ENCODE data around the gene SLC1A3. TPM values are rescaled to one million over a fixed set of nuclear protein-coding genes. Genes with fewer than 3 reads are reported as not detected.

SLC1A3 gene
- total RNA-seq, 1 donor from 2014 or later = 1.6 TPM

- Mint-ChIP-seq H3K4me1 (ENCODE audit: low read depth, unreplicated experiment) (no peaks in the 10 kb centered on the region), H3K27me3 (ENCODE audit: unreplicated experiment) (no peaks in the 10 kb centered on the region), H3K27ac (ENCODE audit: unreplicated experiment) (no peak overlapping the region), H3K9me3 (ENCODE audit: unreplicated experiment) (no peaks in the 10 kb centered on the region), H3K4me3 (ENCODE audit: unreplicated experiment) (no peak overlapping the region), H3K36me3 (ENCODE audit: unreplicated experiment) (no peaks in the 10 kb centered on the region)
- no peak for TF ChIP-seq CTCF (IDR thresholded peaks at IDR 0.05; ENCODE audit: partially characterized antibody, unreplicated experiment)
- DNase-seq = no peak
These were observed 40.2 kb downstream of the SLC1A3 start for GRCh38 chr5:36646507-36647023.

GRCh38 chr5:36647046-36647445 lies 40.6 kb downstream of the SLC1A3 start:
- H3K27ac Mint-ChIP-seq (ENCODE audit: unreplicated experiment) = no peak overlapping the region
- no peaks in the 10 kb centered on the region for H3K9me3 Mint-ChIP-seq (ENCODE audit: unreplicated experiment)
- H3K27me3 Mint-ChIP-seq (ENCODE audit: unreplicated experiment) = no peaks in the 10 kb centered on the region
- H3K4me3 Mint-ChIP-seq (ENCODE audit: unreplicated experiment) = no peak overlapping the region
- H3K36me3 Mint-ChIP-seq (ENCODE audit: unreplicated experiment) = no peaks in the 10 kb centered on the region
- no peak for TF ChIP-seq CTCF (IDR thresholded peaks at IDR 0.05; ENCODE audit: partially characterized antibody, unreplicated experiment)
- no peak for DNase-seq
- H3K4me1 Mint-ChIP-seq (ENCODE audit: low read depth, unreplicated experiment) = no peaks in the 10 kb centered on the region

- peaks cover 3% of the 10 kb centered on the region for H3K4me1 Mint-ChIP-seq (ENCODE audit: low read depth, unreplicated experiment)
- no peaks in the 10 kb centered on the region for H3K27me3 Mint-ChIP-seq (ENCODE audit: unreplicated experiment)
- TF ChIP-seq CTCF (IDR thresholded peaks at IDR 0.05; ENCODE audit: partially characterized antibody, unreplicated experiment) = no peak
- H3K4me3 Mint-ChIP-seq (ENCODE audit: unreplicated experiment) = no peak overlapping the region
- H3K27ac Mint-ChIP-seq (ENCODE audit: unreplicated experiment) = no peak overlapping the region
- no peak for DNase-seq
- H3K36me3 Mint-ChIP-seq (ENCODE audit: unreplicated experiment) = no peaks in the 10 kb centered on the region
- no peaks in the 10 kb centered on the region for H3K9me3 Mint-ChIP-seq (ENCODE audit: unreplicated experiment)
These were observed 42.0 kb downstream of the SLC1A3 start for GRCh38 chr5:36648426-36648825.

- no peak for TF ChIP-seq CTCF (IDR thresholded peaks at IDR 0.05; ENCODE audit: partially characterized antibody, unreplicated experiment)
- Mint-ChIP-seq H3K4me3 (ENCODE audit: unreplicated experiment) (no peak overlapping the region), H3K36me3 (ENCODE audit: unreplicated experiment) (no peaks in the 10 kb centered on the region), H3K4me1 (ENCODE audit: low read depth, unreplicated experiment) (peaks cover 3% of the 10 kb centered on the region), H3K27me3 (ENCODE audit: unreplicated experiment) (no peaks in the 10 kb centered on the region), H3K9me3 (ENCODE audit: unreplicated experiment) (no peaks in the 10 kb centered on the region), H3K27ac (ENCODE audit: unreplicated experiment) (no peak overlapping the region)
- DNase-seq = no peak
These were observed 45.6 kb downstream of the SLC1A3 start for GRCh38 chr5:36651761-36652685.
